ENCODE data around the gene AXDND1.

DNA sequence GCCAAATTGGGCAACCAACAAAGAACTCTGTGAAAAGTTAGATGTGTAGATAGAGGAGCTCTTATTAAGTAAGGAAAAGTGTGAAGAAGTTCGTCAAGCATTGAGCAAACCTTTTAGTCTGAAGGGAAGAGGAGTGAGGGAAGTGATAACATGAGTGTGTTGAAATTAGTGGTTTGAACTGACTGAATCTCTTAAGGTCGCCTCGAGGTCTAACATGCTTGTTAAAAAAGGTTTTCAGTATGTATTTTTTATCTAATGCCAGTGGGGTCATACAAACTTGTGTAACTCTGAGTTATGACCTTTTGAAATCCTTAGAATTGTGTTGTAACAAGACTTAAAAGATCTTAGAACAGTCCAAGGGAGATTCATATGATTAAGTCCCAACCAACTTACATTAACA, 38.1 kb upstream of the AXDND1 start:
- TF ChIP-seq, protein P1, sequence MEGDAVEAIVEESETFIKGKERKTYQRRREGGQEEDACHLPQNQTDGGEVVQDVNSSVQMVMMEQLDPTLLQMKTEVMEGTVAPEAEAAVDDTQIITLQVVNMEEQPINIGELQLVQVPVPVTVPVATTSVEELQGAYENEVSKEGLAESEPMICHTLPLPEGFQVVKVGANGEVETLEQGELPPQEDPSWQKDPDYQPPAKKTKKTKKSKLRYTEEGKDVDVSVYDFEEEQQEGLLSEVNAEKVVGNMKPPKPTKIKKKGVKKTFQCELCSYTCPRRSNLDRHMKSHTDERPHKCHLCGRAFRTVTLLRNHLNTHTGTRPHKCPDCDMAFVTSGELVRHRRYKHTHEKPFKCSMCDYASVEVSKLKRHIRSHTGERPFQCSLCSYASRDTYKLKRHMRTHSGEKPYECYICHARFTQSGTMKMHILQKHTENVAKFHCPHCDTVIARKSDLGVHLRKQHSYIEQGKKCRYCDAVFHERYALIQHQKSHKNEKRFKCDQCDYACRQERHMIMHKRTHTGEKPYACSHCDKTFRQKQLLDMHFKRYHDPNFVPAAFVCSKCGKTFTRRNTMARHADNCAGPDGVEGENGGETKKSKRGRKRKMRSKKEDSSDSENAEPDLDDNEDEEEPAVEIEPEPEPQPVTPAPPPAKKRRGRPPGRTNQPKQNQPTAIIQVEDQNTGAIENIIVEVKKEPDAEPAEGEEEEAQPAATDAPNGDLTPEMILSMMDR (optimal IDR thresholded peaks at IDR 0.05 in 1 of 3, IDR thresholded peaks at IDR 0.05 in 1 of 3, conservative IDR thresholded peaks at IDR 0.05 in 1 of 3; ENCODE audit: extremely low read depth in 1 of 3, insufficient read depth in 2 of 3, low read length in 3 of 3): no peak
- no peak for TF ChIP-seq EZH2 (IDR thresholded peaks at IDR 0.05; ENCODE audit: low read length)

All from keratinocyte (primary cell).